PC-3 (cell line): ENCODE data around the gene ENO4. TPM values are rescaled to one million over a fixed set of nuclear protein-coding genes. Genes with fewer than 3 reads are reported as not detected.

ENCODE experiments used
- ATAC-seq: fragments of 200-7000 bp; cut with Tn5 transposase; 2 replicates; pipeline ENCODE4 v1.9.1; 2020; ENCODE audit warnings: mild to moderate bottlenecking, moderate library complexity
- BruUV-seq: library from RNA; stranded (reverse); fragments of 400-500 nt; replicated peaks from 2 replicates; lab custom pipeline; 2021; lab: Mats Ljungman, UMichigan
- CTCF ChIA-PET: fragments of 300-600 bp; sonication (Branson Sonifier 250); formaldehyde crosslinking; loops from one replicate; lab custom pipeline; 2022; ENCODE audit warnings: antibody characterized with exemption; lab: Charles Lee
- POLR2A ChIA-PET: fragments of 300-600 bp; sonication (Branson Sonifier 250); formaldehyde crosslinking; loops from one replicate; lab custom pipeline; 2022; ENCODE audit warnings: antibody characterized with exemption; ENCODE audit not compliant: unreplicated experiment; lab: Charles Lee
- DNase-seq: peaks from one replicate; pipeline ENCODE4 v3.0.0-alpha.2; 2015
- H2AFZ ChIP-seq: fragments of 300-600 bp; sonication (generic); 2 replicates; pipeline ENCODE4 v1.6.0; 2016; ENCODE audit warnings: antibody characterized with exemption, low read length
- H3F3A ChIP-seq: fragments of 300-600 bp; sonication (generic); one replicate; pipeline ENCODE4 v1.6.0; 2017; ENCODE audit warnings: antibody characterized with exemption, low read length, control low read depth, mild to moderate bottlenecking; ENCODE audit not compliant: unreplicated experiment
- H3K27ac ChIP-seq: fragments of 300-600 bp; sonication (generic); 2 replicates; pipeline ENCODE4 v1.5.1; 2016; ENCODE audit warnings: mild to moderate bottlenecking, low read length
- H3K27me3 ChIP-seq: fragments of 300-600 bp; sonication (generic); 2 replicates; pipeline ENCODE4 v1.6.1; 2016; ENCODE audit warnings: low read length, mixed read lengths
- H3K36me3 ChIP-seq: fragments of 300-600 bp; sonication (generic); 2 replicates; pipeline ENCODE4 v1.6.1; 2016; ENCODE audit warnings: low read depth, mixed run types, low read length, mixed read lengths
- H3K4me1 ChIP-seq: fragments of 300-600 bp; sonication (generic); 2 replicates; pipeline ENCODE4 v1.5.1; 2016; ENCODE audit warnings: low read length; ENCODE audit not compliant: insufficient read depth
- H3K4me2 ChIP-seq: fragments of 300-600 bp; sonication (generic); 2 replicates; pipeline ENCODE4 v1.6.0; 2016; ENCODE audit warnings: low read length
- H3K4me3 ChIP-seq: fragments of 300-600 bp; sonication (generic); 2 replicates; pipeline ENCODE4 v1.5.1; 2016; ENCODE audit warnings: mild to moderate bottlenecking, low read length, mixed read lengths
- H3K79me2 ChIP-seq: fragments of 300-600 bp; sonication (generic); 2 replicates; pipeline ENCODE4 v1.6.1; 2017; ENCODE audit warnings: low read length, mixed read lengths
- H3K9ac ChIP-seq: fragments of 300-600 bp; sonication (generic); 2 replicates; pipeline ENCODE4 v1.6.0; 2016; ENCODE audit warnings: mild to moderate bottlenecking, low read length
- H3K9me2 ChIP-seq: fragments of 300-600 bp; sonication (generic); replicated peaks from 2 replicates; pipeline ENCODE4 v1.6.1; 2016; ENCODE audit warnings: mixed run types, low read length, mixed read lengths
- H3K9me3 ChIP-seq: fragments of 300-600 bp; sonication (generic); 2 replicates; pipeline ENCODE4 v1.6.1; 2016; ENCODE audit warnings: low read length, mixed read lengths
- H4K20me1 ChIP-seq: fragments of 300-600 bp; sonication (generic); 2 replicates; pipeline ENCODE4 v1.6.1; 2016; ENCODE audit warnings: low read length, mixed read lengths
- CTCF ChIP-seq: fragments of 300-600 bp; sonication (generic); conservative IDR thresholded peaks from 2 replicates; pipeline ENCODE4 v1.5.1; 2017; ENCODE audit warnings: antibody characterized with exemption, low read depth, mild to moderate bottlenecking, low read length
- EZH2 ChIP-seq: fragments of 300-600 bp; sonication (generic); IDR thresholded peaks from one replicate; pipeline ENCODE4 v1.6.1; 2017; ENCODE audit warnings: antibody characterized with exemption, mild to moderate bottlenecking, low read length; ENCODE audit not compliant: unreplicated experiment
- EZH2phosphoT487 ChIP-seq: fragments of 300-600 bp; sonication (generic); IDR thresholded peaks from 2 replicates; pipeline ENCODE4 v1.6.1; 2018; ENCODE audit warnings: mild to moderate bottlenecking, antibody characterized with exemption, low read length, borderline replicate concordance
- intact Hi-C: fragments of 100-400 bp; cut with micrococcal nuclease; formaldehyde crosslinking; loops from 2 replicates; pipeline ENCODE4 v1.9.0; 2023
- total RNA-seq: library from RNA; depleted of rRNA; stranded (reverse); fragments of >200 nt; gene quantifications from 2 replicates; pipeline ENCODE4 v1.2.3, GENCODE V29; 2014

The ENO4 gene
- total RNA-seq, 1 experiment from 2014 or later, result not detected

GRCh38 chr10:116919164-116919563 is 69.9 kb downstream of the ENO4 start:
- peaks cover 16% of the 10 kb centered on the region; the same call in 1 of the 2 replicates for H3K36me3 ChIP-seq

GRCh38 chr10:116919706-116920105 is 70.4 kb downstream of the ENO4 start:
- H3K4me2 ChIP-seq, result no peak overlapping the region
- DNase-seq (no peak), ATAC-seq (no peak)
- no peaks in the 10 kb centered on the region for H3F3A ChIP-seq
- H3K9me3 ChIP-seq, result no peaks in the 10 kb centered on the region
- ChIA-PET POLR2A (no interaction called here), CTCF (no interaction called here)
- no TSS peak for BruUV-seq
- H3K27ac ChIP-seq, result no peak overlapping the region
- intact Hi-C loops, result no loop called here
- TF ChIP-seq EZH2 (no peak), CTCF (no peak), EZH2phosphoT487 (no peak)
- H3K36me3 ChIP-seq, result peaks cover 14% of the 10 kb centered on the region; the same call in 1 of the 2 replicates
- no peaks in the 10 kb centered on the region for H3K4me1 ChIP-seq
- H3K27me3 ChIP-seq, result no peaks in the 10 kb centered on the region
- H4K20me1 ChIP-seq, result no peaks in the 10 kb centered on the region
- no peak overlapping the region for H3K9ac ChIP-seq
- H3K79me2 ChIP-seq, result no peaks in the 10 kb centered on the region
- H3K9me2 ChIP-seq, result no peaks in the 10 kb centered on the region
- no peak overlapping the region for H2AFZ ChIP-seq
- H3K4me3 ChIP-seq, result no peak overlapping the region

More at GRCh38 chr10:116919164-116919563, 69.9 kb downstream of the ENO4 start:
- no peaks in the 10 kb centered on the region for H3F3A ChIP-seq
- no peak for TF ChIP-seq EZH2phosphoT487
- no peak for TF ChIP-seq EZH2
- no peak for TF ChIP-seq CTCF
- ATAC-seq (no peak), DNase-seq (no peak)
- H2AFZ ChIP-seq, result no peak overlapping the region
- POLR2A ChIA-PET, result no interaction called here
- no peaks in the 10 kb centered on the region for H3K4me1 ChIP-seq
- no TSS peak for BruUV-seq
- intact Hi-C loops, result no loop called here
- H3K9ac ChIP-seq, result no peak overlapping the region
- H3K4me2 ChIP-seq, result no peak overlapping the region
- no peaks in the 10 kb centered on the region for H3K9me3 ChIP-seq
- H3K27ac ChIP-seq, result no peak overlapping the region
- CTCF ChIA-PET, result no interaction called here
- no peaks in the 10 kb centered on the region for H3K79me2 ChIP-seq
- H4K20me1 ChIP-seq, result no peaks in the 10 kb centered on the region
- no peaks in the 10 kb centered on the region for H3K9me2 ChIP-seq
- H3K27me3 ChIP-seq, result no peaks in the 10 kb centered on the region
- H3K4me3 ChIP-seq, result no peak overlapping the region

- Histone ChIP-seq H3K79me2 (no peaks in the 10 kb centered on the region), H2AFZ (no peak overlapping the region), H4K20me1 (no peaks in the 10 kb centered on the region), H3K4me2 (no peak overlapping the region), H3K9me3 (no peaks in the 10 kb centered on the region), H3F3A (no peaks in the 10 kb centered on the region), H3K4me1 (no peaks in the 10 kb centered on the region), H3K9me2 (no peaks in the 10 kb centered on the region), H3K36me3 (peaks cover 13% of the 10 kb centered on the region), H3K9ac (no peak overlapping the region), H3K4me3 (no peak overlapping the region), H3K27ac (no peak overlapping the region), H3K27me3 (no peaks in the 10 kb centered on the region)
- ChIA-PET POLR2A (no interaction called here), CTCF (no interaction called here)
- BruUV-seq, result no TSS peak
- ATAC-seq (no peak), DNase-seq (no peak)
- intact Hi-C loops, result no loop called here
- TF ChIP-seq CTCF (no peak), EZH2 (no peak), EZH2phosphoT487 (no peak)
Observed at GRCh38 chr10:116925056-116925455, 75.8 kb downstream of the ENO4 start.
